HEK293 (cell line): ENCODE data around the gene PAIP2.
A peak's percentile ranks its signal among the peaks of the same experiment; 100 is the strongest.

Experiments
- BCL11A ChIP-seq: fragments of 450-650 bp; formaldehyde crosslinking; IDR thresholded peaks from 2 replicates; pipeline ENCODE4 v1.5.1; 2016; ENCODE audit warnings: low read depth, missing biosample characterization, missing genetic modification characterization
- CTCF ChIP-seq: fragments of 450-650 bp; formaldehyde crosslinking; IDR thresholded peaks from 2 replicates; pipeline ENCODE4 v1.5.1; 2016; ENCODE audit warnings: missing biosample characterization, missing genetic modification characterization
- EGR2 ChIP-seq: fragments of 450-650 bp; formaldehyde crosslinking; IDR thresholded peaks from 2 replicates; pipeline ENCODE4 v1.5.1; 2016; ENCODE audit warnings: low read depth, missing biosample characterization, missing genetic modification characterization
- FEZF1 ChIP-seq: fragments of 450-650 bp; formaldehyde crosslinking; IDR thresholded peaks from 2 replicates; pipeline ENCODE4 v1.5.1; 2016; ENCODE audit warnings: missing biosample characterization, missing genetic modification characterization
- GLIS2 ChIP-seq: fragments of 450-650 bp; formaldehyde crosslinking; IDR thresholded peaks from 2 replicates; pipeline ENCODE4 v1.5.1; 2016; ENCODE audit warnings: missing biosample characterization, missing genetic modification characterization
- TRIM28 ChIP-seq: IDR thresholded peaks from 2 replicates; pipeline ENCODE4 v1.6.1; 2011; ENCODE audit warnings: low read length, control low read depth, borderline replicate concordance
- ZEB2 ChIP-seq: fragments of 450-650 bp; formaldehyde crosslinking; IDR thresholded peaks from 2 replicates; pipeline ENCODE4 v1.5.1; 2016; ENCODE audit warnings: missing biosample characterization, missing genetic modification characterization
- ZNF112 ChIP-seq: fragments of 450-650 bp; formaldehyde crosslinking; IDR thresholded peaks from 2 replicates; pipeline ENCODE4 v1.5.0; 2017; ENCODE audit warnings: missing biosample characterization, missing genetic modification characterization
- ZNF114 ChIP-seq: fragments of 450-650 bp; formaldehyde crosslinking; IDR thresholded peaks from 2 replicates; pipeline ENCODE4 v1.5.0; 2017; ENCODE audit warnings: missing biosample characterization, missing genetic modification characterization
- ZNF138 ChIP-seq: fragments of 450-650 bp; formaldehyde crosslinking; IDR thresholded peaks from 2 replicates; pipeline ENCODE4 v1.5.1; 2016; ENCODE audit warnings: missing biosample characterization, missing genetic modification characterization, borderline replicate concordance
- ZNF2 ChIP-seq: fragments of 450-650 bp; formaldehyde crosslinking; IDR thresholded peaks from 2 replicates; pipeline ENCODE4 v1.5.1; 2016; ENCODE audit warnings: missing biosample characterization, missing genetic modification characterization
- ZNF280D ChIP-seq: fragments of 450-650 bp; formaldehyde crosslinking; IDR thresholded peaks from 2 replicates; pipeline ENCODE4 v1.5.1; 2016; ENCODE audit warnings: missing biosample characterization, missing genetic modification characterization
- ZNF391 ChIP-seq: fragments of 450-650 bp; formaldehyde crosslinking; IDR thresholded peaks from 2 replicates; pipeline ENCODE4 v1.5.1; 2016; ENCODE audit warnings: low read depth, missing biosample characterization, missing genetic modification characterization, borderline replicate concordance
- ZNF518A ChIP-seq: fragments of 450-650 bp; formaldehyde crosslinking; conservative IDR thresholded peaks from 2 replicates; pipeline ENCODE4 v1.5.1; 2016; ENCODE audit warnings: low read depth, missing biosample characterization, missing genetic modification characterization
- ZNF549 ChIP-seq: fragments of 450-650 bp; IDR thresholded peaks from 2 replicates; pipeline ENCODE4 v1.5.1; 2018; ENCODE audit warnings: missing biosample characterization, missing genetic modification characterization, mild to moderate bottlenecking, inconsistent platforms, moderate library complexity
- ZNF561 ChIP-seq: fragments of 450-650 bp; IDR thresholded peaks from 2 replicates; pipeline ENCODE4 v1.5.1; 2018; ENCODE audit warnings: missing biosample characterization, missing genetic modification characterization, borderline replicate concordance
- ZNF600 ChIP-seq: fragments of 450-650 bp; formaldehyde crosslinking; IDR thresholded peaks from 2 replicates; pipeline ENCODE4 v1.5.1; 2016; ENCODE audit warnings: missing biosample characterization, missing genetic modification characterization
- ZNF629 ChIP-seq: fragments of 450-650 bp; formaldehyde crosslinking; IDR thresholded peaks from 2 replicates; pipeline ENCODE4 v1.5.1; 2017; ENCODE audit warnings: missing biosample characterization, missing genetic modification characterization
- ZNF660 ChIP-seq: fragments of 450-650 bp; IDR thresholded peaks from 2 replicates; pipeline ENCODE4 v1.5.1; 2018; ENCODE audit warnings: missing biosample characterization, mild to moderate bottlenecking, missing genetic modification characterization
- TF ChIP-seq, protein P1 (sequence below): fragments of 450-650 bp; formaldehyde crosslinking; conservative IDR thresholded peaks from 2 replicates; pipeline ENCODE4 v1.5.1; 2016; ENCODE audit warnings: low read depth, missing biosample characterization, missing genetic modification characterization
- TF ChIP-seq, protein P2 (sequence below): fragments of 450-650 bp; formaldehyde crosslinking; IDR thresholded peaks from 2 replicates; pipeline ENCODE4 v1.5.1; 2017; ENCODE audit warnings: missing biosample characterization, missing genetic modification characterization

PAIP2 gene

DNA sequence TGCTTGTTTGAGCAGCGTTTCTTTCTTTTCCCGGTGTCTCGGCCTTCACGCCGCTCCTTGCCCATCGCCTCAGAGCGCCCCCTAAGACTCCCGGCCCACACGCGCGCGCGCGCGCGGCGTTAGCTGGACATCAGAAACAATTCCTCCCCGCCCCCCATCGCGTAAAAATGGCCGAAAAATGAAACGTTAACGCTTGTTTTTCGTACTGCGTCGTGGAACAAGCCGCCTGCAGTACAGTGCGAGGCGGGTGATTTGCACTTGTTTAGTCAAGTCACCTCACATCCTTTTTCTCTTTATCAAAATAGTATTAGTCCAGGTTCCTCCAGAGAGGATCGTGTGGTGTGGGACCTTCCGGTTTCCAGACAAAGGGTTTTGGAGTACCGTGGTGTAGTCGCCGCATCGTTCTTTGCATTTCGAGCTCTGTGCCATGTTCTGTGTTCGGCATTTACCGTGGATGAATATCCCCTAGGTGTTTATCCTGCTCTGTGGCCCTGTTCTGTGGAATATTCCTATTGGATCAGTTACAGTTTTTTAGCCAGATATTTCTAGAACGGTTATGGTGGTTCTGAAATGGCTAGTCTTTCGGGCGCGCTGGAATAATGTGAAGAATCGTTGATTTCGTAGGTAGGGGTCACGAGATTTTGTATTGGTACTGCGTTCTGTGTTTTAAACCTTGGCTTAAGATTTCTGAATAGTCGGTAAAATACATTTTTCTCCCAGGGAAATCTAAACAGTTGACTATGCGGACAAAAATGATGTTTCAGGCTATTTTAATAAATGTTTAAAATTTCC is 47.1 kb upstream of the PAIP2 start (continued):
- no peak for TF ChIP-seq ZNF280D
- 0 out of 2 replicates have a peak, but pooled peaks have one; percentile 4 for TF ChIP-seq ZNF518A (tag by site-specific recombination)
- no peak for TF ChIP-seq ZNF138 (tag by site-specific recombination)
- peak; percentile 82; the same call in 1 of the 2 replicates for TF ChIP-seq CTCF (tag by site-specific recombination)
- peak; percentile 16; the same call in 1 of the 2 replicates for TF ChIP-seq ZNF2 (tag by site-specific recombination)
- TF ChIP-seq ZNF391 = 0 out of 2 replicates have a peak, but pooled peaks have one; percentile 32
- peak; percentile 80 for TF ChIP-seq GLIS2 (tag by site-specific recombination)
- peak; percentile 23; the same call in 1 of the 2 replicates for TF ChIP-seq ZNF629 (tag by site-specific recombination)
- no peak for TF ChIP-seq ZNF112
- peak; percentile 57 for TF ChIP-seq ZEB2 (tag by site-specific recombination)
- no peak for TF ChIP-seq ZNF114 (tag by site-specific recombination)
- TF ChIP-seq, protein P1, sequence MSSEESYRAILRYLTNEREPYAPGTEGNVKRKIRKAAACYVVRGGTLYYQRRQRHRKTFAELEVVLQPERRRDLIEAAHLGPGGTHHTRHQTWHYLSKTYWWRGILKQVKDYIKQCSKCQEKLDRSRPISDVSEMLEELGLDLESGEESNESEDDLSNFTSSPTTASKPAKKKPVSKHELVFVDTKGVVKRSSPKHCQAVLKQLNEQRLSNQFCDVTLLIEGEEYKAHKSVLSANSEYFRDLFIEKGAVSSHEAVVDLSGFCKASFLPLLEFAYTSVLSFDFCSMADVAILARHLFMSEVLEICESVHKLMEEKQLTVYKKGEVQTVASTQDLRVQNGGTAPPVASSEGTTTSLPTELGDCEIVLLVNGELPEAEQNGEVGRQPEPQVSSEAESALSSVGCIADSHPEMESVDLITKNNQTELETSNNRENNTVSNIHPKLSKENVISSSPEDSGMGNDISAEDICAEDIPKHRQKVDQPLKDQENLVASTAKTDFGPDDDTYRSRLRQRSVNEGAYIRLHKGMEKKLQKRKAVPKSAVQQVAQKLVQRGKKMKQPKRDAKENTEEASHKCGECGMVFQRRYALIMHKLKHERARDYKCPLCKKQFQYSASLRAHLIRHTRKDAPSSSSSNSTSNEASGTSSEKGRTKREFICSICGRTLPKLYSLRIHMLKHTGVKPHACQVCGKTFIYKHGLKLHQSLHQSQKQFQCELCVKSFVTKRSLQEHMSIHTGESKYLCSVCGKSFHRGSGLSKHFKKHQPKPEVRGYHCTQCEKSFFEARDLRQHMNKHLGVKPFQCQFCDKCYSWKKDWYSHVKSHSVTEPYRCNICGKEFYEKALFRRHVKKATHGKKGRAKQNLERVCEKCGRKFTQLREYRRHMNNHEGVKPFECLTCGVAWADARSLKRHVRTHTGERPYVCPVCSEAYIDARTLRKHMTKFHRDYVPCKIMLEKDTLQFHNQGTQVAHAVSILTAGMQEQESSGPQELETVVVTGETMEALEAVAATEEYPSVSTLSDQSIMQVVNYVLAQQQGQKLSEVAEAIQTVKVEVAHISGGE (tag by site-specific recombination) = peak; percentile 90
- TF ChIP-seq, protein P2, sequence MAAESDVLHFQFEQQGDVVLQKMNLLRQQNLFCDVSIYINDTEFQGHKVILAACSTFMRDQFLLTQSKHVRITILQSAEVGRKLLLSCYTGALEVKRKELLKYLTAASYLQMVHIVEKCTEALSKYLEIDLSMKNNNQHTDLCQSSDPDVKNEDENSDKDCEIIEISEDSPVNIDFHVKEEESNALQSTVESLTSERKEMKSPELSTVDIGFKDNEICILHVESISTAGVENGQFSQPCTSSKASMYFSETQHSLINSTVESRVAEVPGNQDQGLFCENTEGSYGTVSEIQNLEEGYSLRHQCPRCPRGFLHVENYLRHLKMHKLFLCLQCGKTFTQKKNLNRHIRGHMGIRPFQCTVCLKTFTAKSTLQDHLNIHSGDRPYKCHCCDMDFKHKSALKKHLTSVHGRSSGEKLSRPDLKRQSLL (tag by site-specific recombination) = peak; percentile 3; the same call in 1 of the 2 replicates
- peak; percentile 57 for TF ChIP-seq ZNF561 (tag by site-specific recombination)
- peak; percentile 71 for TF ChIP-seq ZNF600 (tag by site-specific recombination)
- TF ChIP-seq ZNF660 = peak; percentile 69; the same call in 1 of the 2 replicates
- no peak for TF ChIP-seq FEZF1 (tag by site-specific recombination)
- 0 out of 2 replicates have a peak, but pooled peaks have one; percentile 12 for TF ChIP-seq EGR2 (tag by site-specific recombination)
- 0 out of 2 replicates have a peak, but pooled peaks have one; percentile 62 for TF ChIP-seq BCL11A
- TF ChIP-seq ZNF549 (tag by site-specific recombination) = no peak
- no peak for TF ChIP-seq TRIM28
